Temporal lobe (tissue), 1 donor: Measurements from ENCODE around the gene IKZF4. TPM values are rescaled to one million over a fixed set of nuclear protein-coding genes. Genes with fewer than 3 reads are reported as not detected.

Experiments
- total RNA-seq: library from RNA; depleted of rRNA; stranded (reverse); fragments of >200 nt; gene quantifications from one replicate; pipeline ENCODE4 v1.2.3, GENCODE V29; 2014

Gene IKZF4
- total RNA-seq, 1 donor from 2014 or later: 6.1 TPM

Other genes with a start within 250 kb of the IKZF4 start
- gene SARNP, start 203.3 kb upstream of the IKZF4 start, total RNA-seq: 49.2 TPM
- gene ORMDL2, start 203.0 kb upstream of the IKZF4 start, total RNA-seq: 3.0 TPM
- 22.6 TPM for gene DNAJC14, start 191.5 kb upstream of the IKZF4 start, total RNA-seq
- gene MMP19, start 178.1 kb upstream of the IKZF4 start, total RNA-seq: not detected
- 13.8 TPM for gene PYM1, start 93.1 kb upstream of the IKZF4 start, total RNA-seq
- gene DGKA, start 89.9 kb upstream of the IKZF4 start, total RNA-seq: 12.3 TPM
- 0.49 TPM for gene PMEL, start 55.0 kb upstream of the IKZF4 start, total RNA-seq
- gene CDK2, start 54.2 kb upstream of the IKZF4 start, total RNA-seq: 3.9 TPM
- gene RAB5B, start 47.0 kb upstream of the IKZF4 start, total RNA-seq: 47.9 TPM
- 7.1 TPM for gene SUOX, start 23.8 kb upstream of the IKZF4 start, total RNA-seq
- 60.0 TPM for gene RPS26, start 20.9 kb downstream of the IKZF4 start, total RNA-seq
- gene ERBB3, start 59.1 kb downstream of the IKZF4 start, total RNA-seq: 6.4 TPM
- 68.8 TPM for gene PA2G4, start 83.5 kb downstream of the IKZF4 start, total RNA-seq
- gene RPL41, start 95.6 kb downstream of the IKZF4 start, total RNA-seq: 1,459 TPM
- 3.9 TPM for gene ZC3H10, start 97.2 kb downstream of the IKZF4 start, total RNA-seq
- 19.2 TPM for gene ESYT1, start 107.2 kb downstream of the IKZF4 start, total RNA-seq
- 79.4 TPM for gene MYL6B, start 131.5 kb downstream of the IKZF4 start, total RNA-seq
- 442 TPM for gene MYL6, start 137.3 kb downstream of the IKZF4 start, total RNA-seq
- 84.3 TPM for gene SMARCC2, start 168.4 kb downstream of the IKZF4 start, total RNA-seq
- gene RNF41, start 200.9 kb downstream of the IKZF4 start, total RNA-seq: 70.8 TPM
- 14.0 TPM for gene NABP2, start 203.3 kb downstream of the IKZF4 start, total RNA-seq
- gene SLC39A5, start 209.0 kb downstream of the IKZF4 start, total RNA-seq: 0.25 TPM
- 11.3 TPM for gene ANKRD52, start 237.3 kb downstream of the IKZF4 start, total RNA-seq
- 7.1 TPM for gene COQ10A, start 245.9 kb downstream of the IKZF4 start, total RNA-seq